Chondrocyte (in vitro differentiated cells): ENCODE data around the gene SCARF1. TPM values are rescaled to one million over a fixed set of nuclear protein-coding genes. Genes with fewer than 3 reads are reported as not detected.

Experiments
- DNase-seq: peaks from one replicate; pipeline ENCODE4 v3.0.0; 2021; ENCODE audit warnings: mixed read lengths, low spot score
- H3K27ac Mint-ChIP-seq: one replicate; pipeline ENCODE4 v1.8.0; 2021; ENCODE audit warnings: mild to moderate bottlenecking, moderate library complexity, mixed read lengths; ENCODE audit not compliant: unreplicated experiment
- H3K27me3 Mint-ChIP-seq: 2 replicates; pipeline ENCODE4 v1.8.0; 2021; ENCODE audit warnings: low read depth, mixed read lengths
- H3K36me3 Mint-ChIP-seq: 2 replicates; pipeline ENCODE4 v1.8.0; 2021; ENCODE audit warnings: low read depth, mixed read lengths
- H3K4me1 Mint-ChIP-seq: 2 replicates; pipeline ENCODE4 v1.8.0; 2021; ENCODE audit warnings: low read depth, mild to moderate bottlenecking, mixed read lengths
- H3K4me3 Mint-ChIP-seq: one replicate; pipeline ENCODE4 v1.8.0; 2021; ENCODE audit warnings: mild to moderate bottlenecking, moderate library complexity, mixed read lengths; ENCODE audit not compliant: unreplicated experiment
- H3K9me3 Mint-ChIP-seq: 2 replicates; pipeline ENCODE4 v1.8.0; 2021; ENCODE audit warnings: low read depth, mixed read lengths
- total RNA-seq: library from RNA; stranded (reverse); gene quantifications from 3 replicates; pipeline ENCODE4 v1.2.1, GENCODE V29; 2021
- TF ChIP-seq, protein P1 (sequence below): fragments of 200-600 bp; sonication (generic); IDR thresholded peaks from 2 replicates; pipeline ENCODE4 v1.5.0; 2021; ENCODE audit warnings: antibody characterized with exemption, mild to moderate bottlenecking, moderate library complexity

Gene SCARF1
- total RNA-seq, 1 donor from 2014 or later: 0.42 TPM

GRCh38 chr17:1617620-1618174 is 27.8 kb downstream of the SCARF1 start:
- DNase-seq: no peak
- no peaks in the 10 kb centered on the region for H3K9me3 Mint-ChIP-seq

GRCh38 chr17:1616101-1616500 is 29.4 kb downstream of the SCARF1 start:
- TF ChIP-seq, protein P1, sequence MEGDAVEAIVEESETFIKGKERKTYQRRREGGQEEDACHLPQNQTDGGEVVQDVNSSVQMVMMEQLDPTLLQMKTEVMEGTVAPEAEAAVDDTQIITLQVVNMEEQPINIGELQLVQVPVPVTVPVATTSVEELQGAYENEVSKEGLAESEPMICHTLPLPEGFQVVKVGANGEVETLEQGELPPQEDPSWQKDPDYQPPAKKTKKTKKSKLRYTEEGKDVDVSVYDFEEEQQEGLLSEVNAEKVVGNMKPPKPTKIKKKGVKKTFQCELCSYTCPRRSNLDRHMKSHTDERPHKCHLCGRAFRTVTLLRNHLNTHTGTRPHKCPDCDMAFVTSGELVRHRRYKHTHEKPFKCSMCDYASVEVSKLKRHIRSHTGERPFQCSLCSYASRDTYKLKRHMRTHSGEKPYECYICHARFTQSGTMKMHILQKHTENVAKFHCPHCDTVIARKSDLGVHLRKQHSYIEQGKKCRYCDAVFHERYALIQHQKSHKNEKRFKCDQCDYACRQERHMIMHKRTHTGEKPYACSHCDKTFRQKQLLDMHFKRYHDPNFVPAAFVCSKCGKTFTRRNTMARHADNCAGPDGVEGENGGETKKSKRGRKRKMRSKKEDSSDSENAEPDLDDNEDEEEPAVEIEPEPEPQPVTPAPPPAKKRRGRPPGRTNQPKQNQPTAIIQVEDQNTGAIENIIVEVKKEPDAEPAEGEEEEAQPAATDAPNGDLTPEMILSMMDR: no peak
- no peaks in the 10 kb centered on the region for H3K9me3 Mint-ChIP-seq
- H3K4me3 Mint-ChIP-seq: no peak overlapping the region
- no peaks in the 10 kb centered on the region for H3K27me3 Mint-ChIP-seq
- DNase-seq: no peak
- no peak overlapping the region for H3K27ac Mint-ChIP-seq
- peaks cover 5% of the 10 kb centered on the region for H3K4me1 Mint-ChIP-seq
- no peaks in the 10 kb centered on the region for H3K36me3 Mint-ChIP-seq

More at GRCh38 chr17:1617620-1618174, 27.8 kb downstream of the SCARF1 start:
- no peaks in the 10 kb centered on the region for H3K27me3 Mint-ChIP-seq
- no peaks in the 10 kb centered on the region for H3K36me3 Mint-ChIP-seq
- H3K4me1 Mint-ChIP-seq: peaks cover 5% of the 10 kb centered on the region
- peak overlapping the region; percentile 53 for H3K27ac Mint-ChIP-seq
- TF ChIP-seq, protein P1: no peak
- H3K4me3 Mint-ChIP-seq: no peak overlapping the region

DNA sequence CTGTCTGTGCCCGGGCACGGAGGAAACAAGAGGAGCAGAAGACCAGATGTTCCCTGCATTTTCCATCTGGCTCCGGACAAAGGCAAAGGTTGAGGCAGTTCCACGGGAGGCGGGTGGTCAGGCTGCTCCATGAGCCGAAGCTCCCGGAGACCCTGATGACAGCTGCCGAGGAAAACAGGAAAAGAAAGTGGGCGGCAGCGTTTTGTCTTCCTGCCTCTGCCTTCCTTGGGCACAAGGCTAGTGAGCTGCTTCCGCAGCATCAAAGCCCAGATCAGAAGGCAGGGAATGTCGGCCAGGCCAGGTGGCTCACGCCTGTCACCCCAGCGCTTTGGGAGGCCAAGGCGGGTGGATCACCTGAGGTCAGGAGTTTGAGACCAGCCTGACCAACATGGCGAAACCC is 33.1 kb downstream of the SCARF1 start:
- TF ChIP-seq, protein P1: no peak
- Mint-ChIP-seq H3K27ac (no peak overlapping the region), H3K4me1 (no peaks in the 10 kb centered on the region), H3K9me3 (no peaks in the 10 kb centered on the region), H3K27me3 (no peaks in the 10 kb centered on the region), H3K4me3 (no peak overlapping the region), H3K36me3 (no peaks in the 10 kb centered on the region)
- no peak for DNase-seq

- H3K27me3 Mint-ChIP-seq: no peaks in the 10 kb centered on the region
- H3K4me3 Mint-ChIP-seq: no peak overlapping the region
- H3K36me3 Mint-ChIP-seq: no peaks in the 10 kb centered on the region
- no peaks in the 10 kb centered on the region for H3K4me1 Mint-ChIP-seq
- H3K9me3 Mint-ChIP-seq: no peaks in the 10 kb centered on the region
- TF ChIP-seq, protein P1: no peak
- no peak for DNase-seq
- no peak overlapping the region for H3K27ac Mint-ChIP-seq
Measured at GRCh38 chr17:1611715-1612114, 33.8 kb downstream of the SCARF1 start.

- Mint-ChIP-seq H3K27ac (no peak overlapping the region), H3K36me3 (no peaks in the 10 kb centered on the region), H3K9me3 (no peaks in the 10 kb centered on the region), H3K27me3 (no peaks in the 10 kb centered on the region), H3K4me3 (no peak overlapping the region), H3K4me1 (no peaks in the 10 kb centered on the region)
- DNase-seq: no peak
- TF ChIP-seq, protein P1: no peak
Measured at GRCh38 chr17:1608676-1609075, 36.9 kb downstream of the SCARF1 start.
